Ascending aorta (tissue), 2 donors: Measurements from ENCODE around the gene RGR. TPM values are rescaled to one million over a fixed set of nuclear protein-coding genes. Genes with fewer than 3 reads are reported as not detected.

Experiments used
- DNase-seq, 2 donors: peaks; one replicate each; pipeline ENCODE4 v3.0.0-alpha.2; 2019; ENCODE audit warnings: low spot score in 2 of 2
- H3K27ac ChIP-seq, 2 donors: fragments of 200-600 bp; sonication (generic); one replicate each; pipeline ENCODE4 v1.5.1; 2016 to 2017; ENCODE audit warnings: mild to moderate bottlenecking in 1 of 2
- H3K27me3 ChIP-seq: fragments of 200-600 bp; sonication (generic); one replicate; pipeline ENCODE4 v1.5.1; 2017
- H3K36me3 ChIP-seq, 2 donors: fragments of 200-600 bp; sonication (generic); one replicate each; pipeline ENCODE4 v1.5.1; 2016
- H3K4me1 ChIP-seq, 2 donors: fragments of 200-600 bp; sonication (generic); one replicate each; pipeline ENCODE4 v1.5.1; 2016 to 2017; ENCODE audit warnings: mild to moderate bottlenecking in 1 of 2
- H3K4me3 ChIP-seq, 2 donors: fragments of 200-600 bp; sonication (generic); one replicate each; pipeline ENCODE4 v1.5.1; 2016 to 2017; ENCODE audit warnings: mild to moderate bottlenecking in 1 of 2
- H3K9me3 ChIP-seq, 2 donors: fragments of 200-600 bp; sonication (generic); one replicate each; pipeline ENCODE4 v1.5.1; 2016
- intact Hi-C: fragments of 100-400 bp; cut with DNase I; formaldehyde crosslinking; loops from one replicate; pipeline ENCODE4 v1.15.1; 2023
- total RNA-seq: library from RNA; depleted of rRNA; stranded (reverse); fragments of >200 nt; gene quantifications from one replicate; pipeline ENCODE4 v1.1.0, GENCODE V29; 2016
- TF ChIP-seq, protein P1 (sequence below), 3 experiments: fragments of 200-600 bp in 2 of 3; fragments of 450-650 bp in 1 of 3; sonication (generic) in 2 of 3; IDR thresholded peaks; one replicate each; pipeline ENCODE4 v1.5.1; 2016 to 2019; ENCODE audit warnings: antibody characterized with exemption in 3 of 3, mild to moderate bottlenecking in 1 of 3, moderate library complexity in 1 of 3

Gene RGR
- total RNA-seq, 1 donor from 2014 or later: not detected

GRCh38 chr10:84213076-84213475 lies 31.8 kb upstream of the RGR start:
- H3K27ac ChIP-seq: no peak overlapping the region
- H3K27me3 ChIP-seq: no peaks in the 10 kb centered on the region
- TF ChIP-seq, protein P1, sequence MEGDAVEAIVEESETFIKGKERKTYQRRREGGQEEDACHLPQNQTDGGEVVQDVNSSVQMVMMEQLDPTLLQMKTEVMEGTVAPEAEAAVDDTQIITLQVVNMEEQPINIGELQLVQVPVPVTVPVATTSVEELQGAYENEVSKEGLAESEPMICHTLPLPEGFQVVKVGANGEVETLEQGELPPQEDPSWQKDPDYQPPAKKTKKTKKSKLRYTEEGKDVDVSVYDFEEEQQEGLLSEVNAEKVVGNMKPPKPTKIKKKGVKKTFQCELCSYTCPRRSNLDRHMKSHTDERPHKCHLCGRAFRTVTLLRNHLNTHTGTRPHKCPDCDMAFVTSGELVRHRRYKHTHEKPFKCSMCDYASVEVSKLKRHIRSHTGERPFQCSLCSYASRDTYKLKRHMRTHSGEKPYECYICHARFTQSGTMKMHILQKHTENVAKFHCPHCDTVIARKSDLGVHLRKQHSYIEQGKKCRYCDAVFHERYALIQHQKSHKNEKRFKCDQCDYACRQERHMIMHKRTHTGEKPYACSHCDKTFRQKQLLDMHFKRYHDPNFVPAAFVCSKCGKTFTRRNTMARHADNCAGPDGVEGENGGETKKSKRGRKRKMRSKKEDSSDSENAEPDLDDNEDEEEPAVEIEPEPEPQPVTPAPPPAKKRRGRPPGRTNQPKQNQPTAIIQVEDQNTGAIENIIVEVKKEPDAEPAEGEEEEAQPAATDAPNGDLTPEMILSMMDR (IDR thresholded peaks at IDR 0.05): no peak
- no peaks in the 10 kb centered on the region for H3K36me3 ChIP-seq
- H3K9me3 ChIP-seq: no peaks in the 10 kb centered on the region
- H3K4me1 ChIP-seq: no peaks in the 10 kb centered on the region
- DNase-seq: peak in 1 of 2 donors; percentile 38
- no peak overlapping the region for H3K4me3 ChIP-seq
- intact Hi-C loops: no loop called here

DNA sequence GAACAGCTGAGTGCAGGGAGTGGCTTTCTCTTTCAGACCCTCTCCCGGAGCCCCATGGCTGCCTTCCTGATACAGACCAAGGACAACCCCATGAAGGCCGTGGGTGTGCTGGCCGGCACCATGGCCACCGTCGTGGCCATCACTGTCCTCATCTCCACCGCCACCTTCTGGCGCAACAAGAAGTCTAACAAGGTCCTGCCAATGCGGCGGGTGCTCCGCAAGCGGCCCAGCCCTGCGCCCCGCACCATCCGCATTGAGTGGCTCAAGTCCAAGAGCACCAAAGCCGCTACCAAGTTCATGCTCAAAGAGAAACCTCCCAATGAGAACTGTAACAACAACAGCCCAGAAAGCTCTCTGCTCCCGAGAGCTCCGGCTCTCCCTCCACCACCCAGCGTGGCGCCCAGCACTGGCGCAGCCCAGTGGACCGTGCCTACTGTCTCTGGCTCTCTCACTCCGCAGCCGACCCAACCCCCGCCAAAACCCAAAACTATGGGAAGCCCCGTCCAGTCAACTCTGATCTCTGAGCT lies 30.7 kb upstream of the RGR start:
- Histone ChIP-seq H3K27me3 (no peaks in the 10 kb centered on the region), H3K36me3 (no peaks in the 10 kb centered on the region), H3K4me3 (no peak overlapping the region), H3K9me3 (no peaks in the 10 kb centered on the region), H3K4me1 (no peaks in the 10 kb centered on the region), H3K27ac (no peak overlapping the region)
- TF ChIP-seq, protein P1 (IDR thresholded peaks at IDR 0.05): no peak
- intact Hi-C loops: no loop called here
- peak in 1 of 2 donors; percentile 41 for DNase-seq

- Histone ChIP-seq H3K9me3 (no peaks in the 10 kb centered on the region), H3K27ac (no peak overlapping the region), H3K27me3 (no peaks in the 10 kb centered on the region), H3K4me3 (no peak overlapping the region), H3K4me1 (no peaks in the 10 kb centered on the region), H3K36me3 (no peaks in the 10 kb centered on the region)
- DNase-seq: peak in 1 of 2 donors; percentile 28
- intact Hi-C loops: no loop called here
- TF ChIP-seq, protein P1 (IDR thresholded peaks at IDR 0.05): peak in 1 of 3 experiments; percentile 8
Observed at GRCh38 chr10:84214612-84215235, 30.1 kb upstream of the RGR start.

GRCh38 chr10:84216834-84217233 lies 28.0 kb upstream of the RGR start:
- Histone ChIP-seq H3K36me3 (no peaks in the 10 kb centered on the region), H3K4me1 (no peaks in the 10 kb centered on the region), H3K4me3 (no peak overlapping the region), H3K27ac (no peak overlapping the region), H3K9me3 (no peaks in the 10 kb centered on the region), H3K27me3 (no peaks in the 10 kb centered on the region)
- TF ChIP-seq, protein P1 (IDR thresholded peaks at IDR 0.05): no peak
- no peak for DNase-seq
- intact Hi-C loops: no loop called here

DNA sequence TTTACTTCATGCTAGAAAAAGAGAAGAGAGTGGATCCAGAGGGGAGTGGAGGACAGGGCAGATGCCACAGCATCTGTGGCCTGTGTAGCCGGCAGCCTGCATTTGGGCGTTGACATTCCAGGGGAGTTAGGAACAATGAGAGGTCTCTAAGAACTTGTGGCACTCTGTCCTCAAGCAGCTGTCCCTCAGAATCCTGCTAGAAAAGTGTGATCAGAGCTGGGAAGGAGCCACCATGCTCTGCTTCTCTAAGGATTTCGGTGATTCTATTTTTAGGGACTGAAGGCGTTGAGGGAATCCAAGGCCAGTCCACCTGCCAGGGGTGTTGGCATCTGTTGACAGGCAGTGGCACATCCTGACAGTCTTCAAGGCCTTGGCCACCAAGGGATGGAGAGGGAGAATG lies 27.1 kb upstream of the RGR start:
- TF ChIP-seq, protein P1 (IDR thresholded peaks at IDR 0.05): no peak
- intact Hi-C loops: no loop called here
- no peaks in the 10 kb centered on the region for H3K4me1 ChIP-seq
- DNase-seq: no peak
- no peaks in the 10 kb centered on the region for H3K9me3 ChIP-seq
- H3K36me3 ChIP-seq: no peaks in the 10 kb centered on the region
- no peak overlapping the region for H3K27ac ChIP-seq
- no peaks in the 10 kb centered on the region for H3K27me3 ChIP-seq
- H3K4me3 ChIP-seq: no peak overlapping the region
